HG02610 (cell line): ENCODE data around the gene ELOB.
A peak's percentile ranks its signal among the peaks of the same experiment; 100 is the strongest.

Source experiments
- ATAC-seq: cut with Tn5 transposase; IDR thresholded peaks from one replicate; pipeline ENCODE4 v1.9.1; 2021; ENCODE audit warnings: mild to moderate bottlenecking, moderate library complexity; ENCODE audit not compliant: unreplicated experiment

ELOB gene

GRCh38 chr16:2777231-2777902 lies at the start of gene ELOB:
Gene ELOB (minus strand): TSS chr16:2777280. CDS start chr16:2777239, 41 bp downstream.
- peak; percentile 76 for ATAC-seq

DNA sequence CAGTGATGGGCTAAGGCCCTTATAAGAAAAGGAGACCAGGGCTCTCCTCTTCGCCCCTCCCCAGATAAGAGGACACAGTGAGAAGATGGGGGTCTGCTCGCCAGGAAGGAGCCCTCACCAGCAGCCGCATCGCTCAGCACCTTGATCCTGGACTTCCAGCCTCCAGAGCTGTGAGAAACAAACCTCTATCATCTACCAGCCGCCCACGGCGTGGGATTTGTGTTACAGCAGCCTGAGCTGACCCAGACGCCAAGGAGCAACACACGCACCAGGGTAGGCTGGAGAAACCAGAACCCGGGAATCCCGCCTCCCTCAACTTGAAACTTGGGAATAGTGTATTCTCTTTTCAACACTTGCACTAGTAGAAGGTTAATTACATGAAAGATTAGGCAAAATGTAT lies 48.8 kb upstream of the ELOB start:
- ATAC-seq, result no peak

GRCh38 chr16:2825049-2825742 lies 48.1 kb upstream of the ELOB start:
- no peak for ATAC-seq

DNA sequence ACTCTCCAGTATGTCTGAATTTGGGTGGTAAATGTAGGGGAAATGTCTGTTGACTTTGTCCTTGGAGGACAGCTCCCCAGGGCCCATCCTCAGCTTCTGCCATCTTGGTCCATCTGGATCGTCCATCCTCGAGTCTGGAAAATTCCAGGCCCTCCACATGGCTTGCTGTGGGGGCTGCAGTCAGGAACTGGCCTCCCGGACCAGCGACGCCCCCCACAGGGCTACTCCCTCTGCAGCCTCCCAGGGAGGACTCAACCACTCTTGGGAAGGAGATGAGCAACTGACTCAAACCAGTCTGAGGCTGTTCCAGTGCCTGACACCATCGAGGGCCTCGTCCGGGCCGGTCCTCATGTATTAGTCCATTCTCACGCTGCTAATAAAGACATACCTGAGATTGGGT lies 47.5 kb upstream of the ELOB start:
- no peak for ATAC-seq

DNA sequence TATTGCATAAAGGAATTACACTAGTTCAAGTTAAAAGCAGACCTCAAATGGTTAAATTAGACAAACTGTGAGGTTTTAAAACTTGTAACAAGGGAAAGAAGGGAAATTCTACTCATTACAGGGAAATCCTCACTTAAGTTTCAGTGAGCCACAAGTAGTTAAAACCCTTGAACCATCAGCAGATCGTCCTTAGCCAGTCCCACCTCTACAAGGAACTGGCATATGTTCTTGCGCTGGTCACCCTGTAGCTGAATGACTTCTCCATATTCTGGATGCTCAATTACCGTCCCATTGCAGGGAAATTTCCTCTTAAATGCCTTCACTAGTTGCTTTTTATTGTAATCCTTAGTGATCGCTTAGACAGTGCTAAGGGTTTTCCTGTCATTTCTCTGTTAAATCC lies 45.4 kb upstream of the ELOB start:
- ATAC-seq, result no peak

- no peak for ATAC-seq
These were observed 45.0 kb upstream of the ELOB start for GRCh38 chr16:2822158-2822495.

- ATAC-seq, result no peak
These were observed 44.5 kb upstream of the ELOB start for GRCh38 chr16:2821487-2822157.

DNA sequence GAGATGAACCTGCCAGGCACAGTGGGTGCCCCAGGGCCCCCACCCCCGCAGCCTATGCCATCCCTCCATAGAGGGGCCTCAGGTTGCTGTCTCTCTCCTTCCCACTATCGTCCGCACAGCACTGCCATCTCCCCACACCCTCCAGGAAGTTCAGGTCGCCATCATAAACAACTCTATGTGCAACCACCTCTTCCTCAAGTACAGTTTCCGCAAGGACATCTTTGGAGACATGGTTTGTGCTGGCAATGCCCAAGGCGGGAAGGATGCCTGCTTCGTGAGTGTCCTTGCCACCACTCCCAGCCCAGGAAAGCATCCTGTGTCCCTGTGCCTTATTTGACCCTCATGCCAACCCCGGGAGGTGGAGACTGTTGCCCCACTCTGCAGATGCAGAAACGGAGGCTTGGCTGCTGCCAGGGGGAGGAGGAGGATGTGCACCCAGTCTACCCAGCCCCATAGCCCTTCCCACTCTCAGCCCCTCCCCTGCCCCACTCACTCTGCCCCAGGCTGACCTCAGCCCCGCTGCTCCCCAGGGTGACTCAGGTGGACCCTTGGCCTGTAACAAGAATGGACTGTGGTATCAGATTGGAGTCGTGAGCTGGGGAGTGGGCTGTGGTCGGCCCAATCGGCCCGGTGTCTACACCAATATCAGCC lies 43.9 kb upstream of the ELOB start:
- no peak for ATAC-seq

DNA sequence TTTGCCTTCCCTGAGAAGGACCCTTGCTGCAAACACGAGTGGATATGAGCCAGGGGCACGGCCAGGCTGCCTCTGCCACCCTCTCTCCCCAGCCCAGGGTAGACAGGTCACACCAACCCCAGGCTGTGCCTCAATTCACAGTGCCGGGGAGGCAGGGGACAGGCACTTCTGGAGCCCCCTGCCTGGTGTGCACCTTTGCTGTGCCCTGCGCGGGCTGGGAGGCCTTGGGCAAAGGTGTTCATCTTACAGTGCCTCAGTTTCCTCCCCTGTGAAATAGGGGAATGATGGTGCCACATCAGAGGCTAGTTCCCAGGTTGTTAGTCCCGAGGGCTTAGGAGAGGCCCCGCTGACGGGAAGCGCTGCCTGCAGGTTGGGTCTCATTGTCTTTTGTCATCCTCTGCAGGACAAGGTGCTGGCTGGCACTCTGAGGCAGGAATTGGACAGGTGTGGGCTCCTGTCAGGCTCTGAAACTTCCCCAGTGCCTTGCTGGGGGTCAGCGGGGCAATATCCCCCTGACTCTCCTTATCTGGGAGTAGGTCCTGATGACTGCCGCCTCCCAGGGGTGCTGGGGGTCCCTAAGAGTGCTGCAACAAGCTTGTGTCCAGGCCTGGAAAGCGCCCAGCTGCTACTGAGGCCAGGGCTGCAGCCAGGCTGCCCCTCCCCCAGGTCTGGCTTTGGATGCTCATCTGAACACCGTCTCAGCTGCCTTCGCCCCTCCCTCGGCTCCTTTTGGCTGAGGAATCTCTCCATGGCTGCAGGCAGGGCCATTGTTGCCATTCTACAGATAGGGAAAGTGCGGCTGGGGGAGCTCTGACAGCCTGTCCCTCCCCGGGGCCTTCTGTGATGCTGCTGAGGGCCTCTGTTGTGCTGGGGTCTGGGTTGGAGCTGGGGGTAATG lies 43.1 kb upstream of the ELOB start:
- ATAC-seq, result no peak

- ATAC-seq, result no peak
These were observed 42.3 kb upstream of the ELOB start for GRCh38 chr16:2819179-2819938.

- no peak for ATAC-seq
These were observed 41.3 kb upstream of the ELOB start for GRCh38 chr16:2818272-2818876.

- ATAC-seq, result no peak
These were observed 40.5 kb upstream of the ELOB start for GRCh38 chr16:2817340-2818271.

DNA sequence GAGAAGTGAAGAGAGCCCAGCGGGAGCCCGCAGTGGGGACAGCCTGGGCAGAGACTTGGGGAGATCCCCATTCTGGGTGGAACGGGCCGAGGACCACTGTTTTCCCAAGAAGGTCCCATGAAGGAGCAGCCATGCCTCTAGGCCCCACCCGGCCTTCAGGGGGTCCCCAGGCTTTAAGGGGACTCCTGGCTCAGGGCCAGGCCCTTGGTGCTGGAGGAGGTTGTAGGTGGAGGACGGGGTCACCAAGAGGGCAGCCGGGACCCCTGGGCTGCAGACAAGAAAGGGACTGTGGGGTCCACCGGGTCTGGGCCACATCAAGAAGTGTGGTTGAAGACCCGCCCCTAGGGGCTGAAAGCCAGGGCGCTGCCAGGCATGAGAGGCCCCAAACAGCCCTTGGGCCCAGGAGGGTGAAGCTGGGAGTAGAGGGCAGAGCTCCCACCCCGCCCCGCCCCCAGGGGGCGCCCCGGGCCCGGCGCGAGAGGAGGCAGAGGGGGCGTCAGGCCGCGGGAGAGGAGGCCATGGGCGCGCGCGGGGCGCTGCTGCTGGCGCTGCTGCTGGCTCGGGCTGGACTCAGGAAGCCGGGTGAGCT lies 39.8 kb upstream of the ELOB start, which contains the start of gene PRSS21:
Gene PRSS21 (plus strand): TSS at position 487 of the 589 bp plus-strand sequence. CDS start 32 bp downstream, at position 519.
- no peak for ATAC-seq

DNA sequence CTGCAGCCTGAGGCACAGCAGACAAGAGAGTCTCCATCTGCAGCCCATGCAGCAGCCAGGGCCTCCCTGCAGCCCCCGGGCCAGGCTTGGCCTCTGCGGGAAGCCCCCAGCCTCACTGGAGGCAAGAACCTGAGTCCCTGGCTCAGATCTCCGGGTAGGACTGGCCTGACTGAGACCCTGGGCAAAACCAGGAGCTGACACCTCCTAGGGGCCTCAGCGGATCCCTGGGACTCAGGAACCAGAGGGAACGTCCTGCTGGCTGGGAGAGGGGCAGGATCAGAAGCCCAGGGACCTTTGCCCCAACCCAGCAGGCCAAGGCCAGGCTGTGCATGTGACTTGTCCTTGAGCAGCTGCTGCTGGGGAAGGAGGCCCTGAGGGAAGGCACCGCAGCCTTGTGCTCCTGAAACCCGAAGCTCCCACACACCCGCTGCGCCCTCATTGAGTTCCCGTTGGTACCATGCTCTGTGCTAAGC lies 38.3 kb upstream of the ELOB start:
- no peak for ATAC-seq

DNA sequence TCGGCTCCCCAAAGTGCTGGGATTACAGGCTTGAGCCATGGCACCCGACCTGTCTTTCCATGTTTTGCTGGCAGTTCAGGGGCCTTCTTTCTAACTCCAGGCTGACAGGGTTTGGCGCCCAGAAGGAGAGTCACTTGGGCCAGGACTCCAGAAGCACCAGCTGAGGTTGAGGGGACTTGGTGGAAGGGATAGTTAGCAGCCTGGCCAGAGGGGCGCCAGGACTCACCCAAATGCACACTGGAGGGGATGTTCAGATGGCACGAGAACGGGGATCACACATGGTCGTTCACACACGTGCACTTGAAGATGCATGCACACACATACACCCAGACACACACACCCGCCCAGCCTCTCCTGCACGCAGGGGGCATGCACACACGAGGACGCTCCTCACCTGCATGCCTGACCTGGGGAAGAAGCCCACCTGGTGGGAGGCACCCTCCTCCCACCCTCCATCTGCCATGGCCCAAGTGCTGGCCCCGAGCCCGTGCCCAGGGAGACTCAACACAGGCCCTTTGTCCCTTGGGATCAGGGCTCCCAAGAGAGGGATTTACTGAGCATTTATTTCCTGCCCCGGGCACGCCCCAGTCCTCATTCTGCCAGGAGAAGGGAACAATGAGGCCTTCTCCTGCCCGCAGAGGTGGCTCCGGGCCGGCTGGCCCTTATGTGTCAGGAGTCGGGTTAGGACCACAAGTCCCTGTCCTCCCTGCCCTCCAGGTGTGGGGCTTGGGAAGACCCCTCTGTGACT lies 37.6 kb upstream of the ELOB start:
- ATAC-seq, result no peak

DNA sequence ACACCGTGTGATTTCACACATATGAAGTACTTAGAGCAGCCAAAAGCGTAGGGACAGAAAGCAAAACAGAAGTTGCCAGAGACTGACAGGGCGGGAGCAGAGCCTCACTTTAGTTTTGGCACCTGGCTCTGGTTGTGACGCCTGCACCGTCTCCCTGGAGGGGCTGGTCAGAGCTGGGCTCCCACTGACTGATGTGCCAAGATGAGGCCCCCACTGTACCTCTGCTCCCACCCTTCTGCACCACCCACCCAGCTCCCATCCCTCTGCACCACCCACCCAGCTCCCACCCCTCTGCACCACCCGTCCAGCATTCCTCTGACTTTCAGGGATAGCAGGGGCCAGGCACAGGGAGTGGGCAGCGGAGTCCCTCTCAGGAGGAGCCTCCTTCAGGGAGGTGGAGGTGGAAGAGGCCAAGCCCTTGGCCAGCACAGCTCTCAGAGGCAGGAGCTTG lies 36.7 kb upstream of the ELOB start:
- no peak for ATAC-seq
